Tibial artery (tissue), 4 donors: ENCODE data around the gene ALDH1B1.

Experiments
- DNase-seq, 2 donors: peaks; one replicate each; pipeline ENCODE4 v3.0.0-alpha.2; 2019
- H3K27ac ChIP-seq, 2 donors: fragments of 200-600 bp; sonication (generic) in 1 of 2; 1 replicate in 1 of 2; 2 replicates in 1 of 2; pipeline ENCODE4 v1.5.1; 2018 to 2019; ENCODE audit warnings: mild to moderate bottlenecking in 1 of 2
- H3K27me3 ChIP-seq, 2 donors: fragments of 200-600 bp; sonication (generic) in 1 of 2; one replicate each; pipeline versions ENCODE4 v1.5.1 to v1.6.0; 2016 to 2019
- H3K36me3 ChIP-seq, 3 donors: fragments of 200-600 bp; sonication (generic) in 2 of 3; one replicate each; pipeline ENCODE4 v1.5.1; 2016 to 2019; ENCODE audit warnings: mild to moderate bottlenecking in 2 of 3
- H3K4me1 ChIP-seq, 4 donors: fragments of 200-600 bp; sonication (generic) in 2 of 4; 1 replicate in 3 of 4; 2 replicates in 1 of 4; pipeline ENCODE4 v1.5.1; 2016 to 2019
- H3K4me3 ChIP-seq, 2 donors: fragments of 200-600 bp; sonication (generic) in 1 of 2; 1 replicate in 1 of 2; 2 replicates in 1 of 2; pipeline ENCODE4 v1.5.1; 2018 to 2019; ENCODE audit warnings: mild to moderate bottlenecking in 2 of 2
- H3K9me3 ChIP-seq, 3 donors: fragments of 200-600 bp; sonication (generic) in 1 of 3; one replicate each; pipeline ENCODE4 v1.5.1; 2016 to 2019
- intact Hi-C: fragments of 100-400 bp; cut with DNase I; formaldehyde crosslinking; loops from one replicate; pipeline ENCODE4 v1.15.0; 2023; ENCODE audit warnings: low total_unique reads
- TF ChIP-seq, protein P1 (sequence below), 2 experiments: fragments of 200-600 bp in 1 of 2; fragments of 450-650 bp in 1 of 2; IDR thresholded peaks; one replicate each; pipeline ENCODE4 v1.5.1; 2017 to 2019; ENCODE audit warnings: antibody characterized with exemption in 2 of 2, mild to moderate bottlenecking in 1 of 2, moderate library complexity in 1 of 2

ALDH1B1 gene

DNA sequence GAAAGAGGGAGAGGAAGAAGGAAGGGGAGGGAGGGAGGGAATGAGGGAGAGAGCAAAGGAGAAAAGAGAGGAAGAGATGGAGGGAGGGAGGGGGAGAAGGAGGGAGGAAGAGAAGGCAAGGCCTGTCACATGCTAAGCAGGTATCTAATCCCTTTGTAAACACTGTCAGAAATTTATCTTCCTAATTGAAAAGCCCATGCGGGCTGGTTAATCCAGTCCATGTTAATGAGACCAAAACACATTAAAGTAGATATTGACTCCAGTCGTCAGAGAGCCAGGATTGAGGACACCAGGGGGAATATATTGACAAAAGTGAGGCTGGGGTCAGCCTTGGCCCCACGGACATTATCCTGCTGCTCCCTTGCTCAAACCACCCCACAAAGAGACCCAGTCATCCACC lies 37.4 kb upstream of the ALDH1B1 start:
- Histone ChIP-seq H3K36me3 (no peaks in the 10 kb centered on the region), H3K4me3 (no peak overlapping the region), H3K9me3 (no peaks in the 10 kb centered on the region), H3K27ac (no peak overlapping the region), H3K4me1 (no peaks in the 10 kb centered on the region), H3K27me3 (peaks cover 0 to 8% of the 10 kb centered on the region in 2 donors)
- TF ChIP-seq, protein P1, sequence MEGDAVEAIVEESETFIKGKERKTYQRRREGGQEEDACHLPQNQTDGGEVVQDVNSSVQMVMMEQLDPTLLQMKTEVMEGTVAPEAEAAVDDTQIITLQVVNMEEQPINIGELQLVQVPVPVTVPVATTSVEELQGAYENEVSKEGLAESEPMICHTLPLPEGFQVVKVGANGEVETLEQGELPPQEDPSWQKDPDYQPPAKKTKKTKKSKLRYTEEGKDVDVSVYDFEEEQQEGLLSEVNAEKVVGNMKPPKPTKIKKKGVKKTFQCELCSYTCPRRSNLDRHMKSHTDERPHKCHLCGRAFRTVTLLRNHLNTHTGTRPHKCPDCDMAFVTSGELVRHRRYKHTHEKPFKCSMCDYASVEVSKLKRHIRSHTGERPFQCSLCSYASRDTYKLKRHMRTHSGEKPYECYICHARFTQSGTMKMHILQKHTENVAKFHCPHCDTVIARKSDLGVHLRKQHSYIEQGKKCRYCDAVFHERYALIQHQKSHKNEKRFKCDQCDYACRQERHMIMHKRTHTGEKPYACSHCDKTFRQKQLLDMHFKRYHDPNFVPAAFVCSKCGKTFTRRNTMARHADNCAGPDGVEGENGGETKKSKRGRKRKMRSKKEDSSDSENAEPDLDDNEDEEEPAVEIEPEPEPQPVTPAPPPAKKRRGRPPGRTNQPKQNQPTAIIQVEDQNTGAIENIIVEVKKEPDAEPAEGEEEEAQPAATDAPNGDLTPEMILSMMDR (IDR thresholded peaks at IDR 0.05): no peak
- peak in 1 of 2 donors; percentile 33 for DNase-seq
- intact Hi-C loops: loop anchor here (5.0 to 10.0 kb wide), 2 partner anchors 60 to 198 kb away; no protein-coding TSS in a partner anchor

DNA sequence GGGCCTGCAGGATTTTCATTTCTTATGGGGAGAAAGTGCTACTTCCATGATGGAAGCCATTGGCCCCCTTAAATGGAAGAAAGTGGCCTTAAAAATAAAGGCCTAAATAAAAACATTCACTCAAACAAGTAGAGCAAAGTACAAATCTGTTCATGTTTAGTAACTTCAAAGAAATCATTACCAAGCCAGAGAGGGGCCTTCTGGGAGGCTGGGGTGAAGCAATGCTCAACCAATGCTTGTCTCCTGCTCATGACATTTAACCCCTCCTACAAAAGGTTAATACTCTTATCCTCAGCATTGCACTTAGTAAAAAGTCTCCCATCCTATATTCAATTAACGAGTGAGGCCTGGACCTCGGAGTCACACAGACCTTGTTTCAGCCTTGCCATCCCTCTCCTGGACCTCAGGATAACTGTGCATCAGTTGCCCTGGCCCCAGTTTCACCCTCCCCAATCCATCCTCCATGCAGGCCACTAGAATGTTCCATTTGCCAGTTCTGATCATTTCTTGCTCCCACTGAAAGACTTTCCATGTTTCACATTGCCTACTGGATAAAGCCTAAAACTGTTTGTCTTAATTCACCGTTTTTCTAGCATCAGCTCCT lies 36.9 kb upstream of the ALDH1B1 start:
- H3K27me3 ChIP-seq: peaks cover 0 to 8% of the 10 kb centered on the region in 2 donors
- H3K4me3 ChIP-seq: no peak overlapping the region
- intact Hi-C loops: loop anchor here (5.0 to 10.0 kb wide), 2 partner anchors 61 to 198 kb away; no protein-coding TSS in a partner anchor
- H3K27ac ChIP-seq: no peak overlapping the region
- H3K36me3 ChIP-seq: no peaks in the 10 kb centered on the region
- TF ChIP-seq, protein P1 (IDR thresholded peaks at IDR 0.05): no peak
- no peaks in the 10 kb centered on the region for H3K9me3 ChIP-seq
- peak in 1 of 2 donors; percentile 10 for DNase-seq
- no peaks in the 10 kb centered on the region for H3K4me1 ChIP-seq

DNA sequence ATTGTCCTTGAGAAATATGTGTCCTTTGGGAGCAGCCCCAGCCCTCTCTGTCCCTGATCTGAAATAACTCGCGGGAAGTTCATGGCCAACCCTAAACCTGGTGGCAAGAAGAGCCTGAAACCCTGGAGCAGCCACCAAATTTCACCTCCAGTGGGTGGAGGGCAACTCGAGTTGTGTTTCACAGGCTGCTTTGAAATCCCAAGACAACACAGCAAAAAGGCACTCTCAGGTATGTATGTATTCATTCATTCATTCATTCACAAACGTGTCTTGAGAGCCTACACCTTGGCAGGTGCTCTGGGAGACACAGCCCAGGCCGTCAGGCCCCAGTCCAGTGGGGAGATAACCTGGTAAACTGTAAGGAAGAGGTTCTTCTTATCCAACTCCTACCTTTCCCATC lies 35.7 kb upstream of the ALDH1B1 start:
- peaks cover 0 to 5% of the 10 kb centered on the region in 2 donors for H3K27me3 ChIP-seq
- intact Hi-C loops: loop anchor here (5.0 to 10.0 kb wide), 2 partner anchors 62 to 200 kb away; no protein-coding TSS in a partner anchor
- no peaks in the 10 kb centered on the region for H3K9me3 ChIP-seq
- DNase-seq: peak in 1 of 2 donors; percentile 11
- H3K27ac ChIP-seq: no peak overlapping the region
- TF ChIP-seq, protein P1 (IDR thresholded peaks at IDR 0.05): no peak
- H3K4me1 ChIP-seq: no peaks in the 10 kb centered on the region
- no peaks in the 10 kb centered on the region for H3K36me3 ChIP-seq
- no peak overlapping the region for H3K4me3 ChIP-seq

DNA sequence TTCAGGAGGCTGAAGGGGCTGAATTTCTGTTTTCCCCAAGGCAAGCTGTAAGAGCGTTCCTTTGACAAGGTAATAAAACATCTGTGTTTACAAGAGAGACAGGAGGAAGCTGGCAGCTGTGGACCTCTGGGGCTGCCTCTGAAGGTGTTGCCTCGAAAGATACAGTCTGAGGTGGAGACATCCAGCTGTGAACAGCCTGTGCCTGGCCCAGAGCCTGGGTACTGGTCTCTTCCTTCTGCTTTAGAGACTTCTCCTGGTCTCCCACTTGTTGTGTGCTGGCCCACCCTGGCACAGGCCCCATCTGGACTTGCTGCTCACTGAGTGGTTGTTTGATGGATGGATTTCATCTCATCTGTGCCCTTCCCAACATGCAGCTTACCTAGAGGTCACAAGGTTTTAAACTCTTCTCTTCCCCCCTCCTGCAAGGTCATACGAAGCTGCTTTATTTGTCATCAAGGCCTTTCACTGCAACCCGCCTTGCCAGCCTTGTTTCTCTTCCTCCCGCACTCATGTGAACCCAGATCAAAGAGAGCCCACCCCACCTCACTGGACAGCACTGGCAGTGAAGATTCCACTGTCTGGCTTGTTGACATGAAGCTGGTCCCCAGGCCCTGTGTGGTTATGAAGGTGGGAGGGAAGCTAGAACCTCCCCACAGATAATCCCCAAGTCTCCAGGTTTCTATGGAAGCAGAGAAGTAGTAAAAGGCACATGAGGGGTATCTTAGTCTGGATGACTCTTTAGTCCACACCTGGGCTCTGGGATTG lies 35.0 kb upstream of the ALDH1B1 start:
- peak; percentile 14 to 35 for DNase-seq

More for the DNA sequence above, 35.0 kb upstream of the ALDH1B1 start:
- Histone ChIP-seq H3K4me3 (no peak overlapping the region), H3K36me3 (no peaks in the 10 kb centered on the region), H3K4me1 (no peaks in the 10 kb centered on the region), H3K27me3 (no peaks in the 10 kb centered on the region), H3K9me3 (no peaks in the 10 kb centered on the region), H3K27ac (no peak overlapping the region)
- TF ChIP-seq, protein P1 (IDR thresholded peaks at IDR 0.05): no peak
- intact Hi-C loops: loop anchor here (5.0 to 10.0 kb wide), 2 partner anchors 63 to 200 kb away; no protein-coding TSS in a partner anchor
